ENCODE data around the gene LRIG2.
"Not testable (repeated sequence)": the region's sequence is repeated elsewhere in the genome, so short reads cannot be mapped to it uniquely, and the experiment has no call there.

The LRIG2 gene

GRCh38 chr1:113126207-113126606, 53.2 kb downstream of the LRIG2 start:
- no peak for ATAC-seq
- no peak for DNase-seq

GRCh38 chr1:113128116-113128515, 55.1 kb downstream of the LRIG2 start:
- ATAC-seq (no peak), DNase-seq (no peak)

DNA sequence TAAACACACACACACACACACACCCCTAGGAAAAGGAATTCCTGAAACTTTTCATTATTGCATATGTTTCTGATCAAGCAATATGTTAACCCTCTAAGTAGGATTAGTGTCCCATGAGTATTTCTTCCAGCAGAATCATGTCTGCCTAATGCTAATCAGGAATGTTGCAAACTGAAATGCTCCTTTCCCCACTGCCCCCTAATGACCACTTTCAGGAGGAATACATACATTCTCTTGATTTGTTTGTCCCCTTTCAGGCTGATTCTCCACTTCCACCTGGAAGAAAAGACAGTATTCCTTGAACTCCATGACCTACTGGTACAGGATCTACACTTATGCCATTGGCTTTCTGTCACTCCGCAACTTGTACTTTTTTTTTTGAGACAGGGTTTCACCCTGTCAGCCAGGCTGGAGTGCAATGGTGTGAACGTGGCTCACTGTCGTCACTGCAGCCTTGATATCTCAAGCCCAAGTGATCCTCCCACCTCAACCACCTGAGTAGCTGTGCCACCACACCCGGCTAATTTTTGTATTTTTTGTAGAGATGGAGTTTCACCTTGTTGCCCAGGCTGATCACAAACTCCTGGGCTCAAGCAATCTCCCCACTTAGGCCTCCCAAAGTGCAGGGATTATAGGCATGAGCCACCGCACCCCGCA, 56.7 kb downstream of the LRIG2 start:
- DNase-seq (no peak), ATAC-seq (no peak)

GRCh38 chr1:113133038-113133437, 60.0 kb downstream of the LRIG2 start:
- peak; percentile 85 for ATAC-seq

GRCh38 chr1:113133759-113134158, 60.8 kb downstream of the LRIG2 start:
- ATAC-seq (no peak), DNase-seq (no peak)

More at GRCh38 chr1:113133038-113133437, 60.0 kb downstream of the LRIG2 start:
- DNase-seq, result peak; percentile 24

DNA sequence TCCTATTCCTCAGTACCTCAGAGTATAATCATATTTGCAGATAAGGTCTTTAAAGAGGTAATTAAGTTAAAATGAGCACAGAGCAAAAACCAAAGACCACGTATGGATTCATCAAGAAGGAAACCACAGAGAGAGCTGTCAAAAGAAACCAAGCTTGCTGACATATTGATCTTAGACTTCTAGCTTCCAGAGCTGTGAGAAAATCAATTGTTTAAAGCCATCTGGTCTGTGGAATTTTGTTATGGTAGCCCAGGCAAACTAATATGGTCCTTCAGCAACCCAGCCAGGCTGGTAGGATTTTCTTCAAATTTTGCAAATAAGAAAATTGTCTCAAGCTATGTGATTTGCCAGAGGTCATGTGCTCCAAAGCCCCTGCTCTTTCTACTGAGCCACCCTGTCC, 62.5 kb downstream of the LRIG2 start:
- DNase-seq (no peak), ATAC-seq (no peak)

GRCh38 chr1:113136476-113136875, 63.5 kb downstream of the LRIG2 start:
- DNase-seq (no peak), ATAC-seq (no peak)

- no peak for DNase-seq
- no peak for ATAC-seq
Observed at GRCh38 chr1:113137563-113137962, 64.6 kb downstream of the LRIG2 start.

- DNase-seq (no peak), ATAC-seq (no peak)
Observed at GRCh38 chr1:113138778-113139177, 65.8 kb downstream of the LRIG2 start.

GRCh38 chr1:113140176-113140575, 67.2 kb downstream of the LRIG2 start:
- no peak for DNase-seq
- no peak for ATAC-seq

- peak; percentile 58 for DNase-seq
- peak; percentile 67 for ATAC-seq
Observed at GRCh38 chr1:113140588-113141446, 67.8 kb downstream of the LRIG2 start.

GRCh38 chr1:113141650-113142473, 68.9 kb downstream of the LRIG2 start:
- DNase-seq (no peak), ATAC-seq (no peak)

- ATAC-seq (no peak), DNase-seq (no peak)
Observed at GRCh38 chr1:113142791-113143190, 69.8 kb downstream of the LRIG2 start.

DNA sequence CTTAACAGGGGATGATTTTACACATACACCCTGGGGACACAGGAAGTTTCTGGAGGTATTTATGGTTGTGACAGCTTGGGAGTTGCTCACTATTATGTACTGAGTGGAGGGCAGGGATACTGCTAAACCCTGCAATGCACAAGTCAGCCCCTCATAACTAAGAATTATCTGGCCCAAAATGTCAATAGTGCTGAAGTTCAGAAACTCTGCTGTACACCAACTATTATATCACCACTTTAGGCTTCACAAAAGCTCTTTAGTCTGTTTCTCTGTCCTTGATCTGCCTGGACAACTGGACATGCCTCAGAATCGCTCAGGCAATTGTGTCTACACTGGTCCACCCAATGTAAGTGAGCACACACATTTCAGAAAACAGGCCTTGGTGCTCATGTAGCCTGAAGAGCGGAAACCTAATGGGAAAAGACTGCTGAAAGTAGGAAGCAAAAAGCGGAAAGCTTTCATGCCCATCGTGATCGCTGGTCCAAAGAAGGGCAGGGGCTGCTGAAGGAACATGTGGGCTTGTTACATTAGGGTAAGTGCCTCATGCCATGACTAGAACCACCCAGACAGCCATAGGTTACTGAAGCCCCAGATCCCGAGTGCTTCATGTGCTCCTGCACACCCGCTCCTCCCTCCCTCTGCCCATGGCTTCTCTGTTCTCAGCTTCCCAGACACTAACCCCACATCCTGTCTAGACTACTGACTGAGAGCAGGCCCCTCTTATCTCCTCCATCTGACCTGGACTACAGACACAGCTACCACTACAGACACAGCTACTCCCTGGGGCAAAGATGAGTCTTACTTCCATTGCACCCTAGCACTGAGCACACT, 73.5 kb downstream of the LRIG2 start:
- DNase-seq, result no peak
- peak; percentile 76 for ATAC-seq

GRCh38 chr1:113147073-113147625, 74.2 kb downstream of the LRIG2 start:
- DNase-seq (no peak), ATAC-seq (peak; percentile 15)

GRCh38 chr1:113147826-113148225, 74.8 kb downstream of the LRIG2 start:
- ATAC-seq, result no peak
- no peak for DNase-seq

GRCh38 chr1:113150494-113150893, 77.5 kb downstream of the LRIG2 start:
- not testable (repeated sequence) for ATAC-seq, DNase-seq

GRCh38 chr1:113153116-113153803, 80.3 kb downstream of the LRIG2 start:
- no peak for DNase-seq

DNA sequence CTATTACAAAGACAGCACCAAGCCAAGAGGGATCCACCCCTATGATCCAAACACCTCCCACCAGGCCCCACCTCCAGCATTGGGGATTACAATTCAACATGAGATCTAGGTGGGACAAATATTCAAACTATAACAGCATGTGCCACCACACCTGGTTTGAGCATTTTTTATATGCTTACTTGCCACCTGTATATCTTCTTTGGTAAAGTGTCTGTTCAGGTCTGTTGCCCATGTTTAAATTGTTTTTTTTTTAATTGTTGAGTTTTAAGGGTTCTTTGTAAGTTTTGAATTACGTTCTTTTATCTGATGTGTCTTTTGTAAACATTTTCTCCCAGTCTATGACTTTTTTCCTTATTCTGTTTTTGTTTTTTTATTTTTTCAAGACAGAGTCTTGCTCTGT, 83.4 kb downstream of the LRIG2 start:
- ATAC-seq (no peak), DNase-seq (no peak)

More at GRCh38 chr1:113153116-113153803, 80.3 kb downstream of the LRIG2 start:
- no peak for ATAC-seq

GRCh38 chr1:113158743-113159142, 85.7 kb downstream of the LRIG2 start:
- ATAC-seq, DNase-seq: not testable (repeated sequence)

DNA sequence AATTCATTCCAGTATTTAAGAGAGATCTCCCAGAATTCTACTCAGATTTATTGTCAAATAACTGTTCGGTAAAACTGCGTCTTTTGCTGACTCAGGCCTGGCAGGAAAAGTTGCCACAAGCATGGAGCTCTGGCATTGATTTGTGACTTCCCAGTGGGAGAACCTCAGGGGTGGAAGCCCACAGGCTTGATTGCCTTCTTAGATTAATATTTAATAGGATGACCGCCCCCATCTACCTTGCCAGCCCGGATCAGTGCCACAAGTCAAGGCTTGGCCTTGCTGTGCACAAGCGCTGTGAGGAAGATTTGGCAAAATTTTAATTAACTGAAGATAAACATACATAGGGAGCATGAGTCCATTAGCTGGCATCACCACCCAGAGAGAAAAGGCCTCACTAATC, 93.5 kb downstream of the LRIG2 start:
- ATAC-seq (no peak), DNase-seq (no peak)

Data from stimulated activated naive CD8-positive, alpha-beta T cell treated with anti-CD3 and anti-CD28 coated beads, Interleukin-15, Interleukin-2, amounts not matched to agents 100 U/mL and 50 U/mL, for 24 hours (primary cell).